OCI-LY7 (cell line): ENCODE data around the gene TBC1D1. TPM values are rescaled to one million over a fixed set of nuclear protein-coding genes. Genes with fewer than 3 reads are reported as not detected.

ENCODE experiments used
- BruUV-seq: library from RNA; stranded (reverse); fragments of 400-500 nt; replicated peaks from 2 replicates; lab custom pipeline; 2021; lab: Mats Ljungman, UMichigan
- CTCF ChIA-PET: fragments of 300-600 bp; sonication (Branson Sonifier 250); formaldehyde crosslinking; loops from one replicate; lab custom pipeline; 2022; ENCODE audit warnings: antibody characterized with exemption; ENCODE audit not compliant: unreplicated experiment; lab: Charles Lee
- POLR2A ChIA-PET: fragments of 300-600 bp; sonication (Branson Sonifier 250); formaldehyde crosslinking; loops from one replicate; lab custom pipeline; 2022; ENCODE audit warnings: antibody characterized with exemption; lab: Charles Lee
- DNase-seq: peaks from one replicate; pipeline ENCODE4 v3.0.0-alpha.2; 2015; ENCODE audit warnings: low spot score
- H2AFZ ChIP-seq: fragments of 200-600 bp; sonication (generic), shearing (Covaris generic); 2 replicates; pipeline ENCODE4 v1.6.1; 2014; ENCODE audit warnings: mild to moderate bottlenecking, antibody characterized with exemption, low read length, moderate library complexity
- H3K27ac ChIP-seq: fragments of 200-600 bp; sonication (generic); 2 replicates; pipeline ENCODE4 v1.5.1; 2014; ENCODE audit warnings: mixed run types, low read depth, mild to moderate bottlenecking, moderate library complexity, low read length, inconsistent platforms; ENCODE audit not compliant: poor library complexity, severe bottlenecking
- H3K36me3 ChIP-seq: fragments of 200-600 bp; sonication (generic); 2 replicates; pipeline ENCODE4 v1.6.1; 2014; ENCODE audit warnings: mild to moderate bottlenecking, antibody characterized with exemption, low read length, moderate library complexity, mixed read lengths; ENCODE audit not compliant: insufficient read depth
- H3K4me1 ChIP-seq: fragments of 200-600 bp; sonication (generic); 2 replicates; pipeline ENCODE4 v1.5.1; 2014; ENCODE audit warnings: mild to moderate bottlenecking, low read length; ENCODE audit not compliant: insufficient read depth, poor library complexity, severe bottlenecking
- H3K4me2 ChIP-seq: fragments of 200-600 bp; sonication (generic); 2 replicates; pipeline ENCODE4 v1.6.1; 2014; ENCODE audit warnings: mild to moderate bottlenecking, low read length
- H3K4me3 ChIP-seq: fragments of 200-600 bp; sonication (generic); 2 replicates; pipeline ENCODE4 v1.5.1; 2014; ENCODE audit warnings: mild to moderate bottlenecking, low read depth, low read length; ENCODE audit not compliant: poor library complexity, severe bottlenecking
- H3K79me2 ChIP-seq: fragments of 200-600 bp; sonication (generic); 2 replicates; pipeline ENCODE4 v1.6.1; 2016; ENCODE audit warnings: low read depth, mild to moderate bottlenecking, low read length, moderate library complexity, mixed read lengths; ENCODE audit not compliant: insufficient read depth
- H3K9me2 ChIP-seq: fragments of 200-600 bp; sonication (generic); 2 replicates; pipeline ENCODE4 v1.6.1; 2016; ENCODE audit warnings: mild to moderate bottlenecking, low read length, mixed read lengths; ENCODE audit not compliant: insufficient read depth
- H3K9me3 ChIP-seq: fragments of 200-600 bp; sonication (generic); 2 replicates; pipeline ENCODE4 v1.6.1; 2014; ENCODE audit warnings: mild to moderate bottlenecking, mixed run types, low read length, mixed read lengths
- H4K20me1 ChIP-seq: fragments of 200-600 bp; sonication (generic); 2 replicates; pipeline ENCODE4 v1.6.1; 2014; ENCODE audit warnings: mild to moderate bottlenecking, antibody characterized with exemption, low read length, moderate library complexity, mixed read lengths; ENCODE audit not compliant: insufficient read depth
- EZH2phosphoT487 ChIP-seq: fragments of 200-600 bp; sonication (generic); IDR thresholded peaks from 2 replicates; pipeline ENCODE4 v1.6.1; 2018; ENCODE audit warnings: low read depth, borderline replicate concordance, mild to moderate bottlenecking, mixed run types, antibody characterized with exemption, low read length, moderate library complexity, mixed read lengths
- intact Hi-C: fragments of 100-400 bp; cut with micrococcal nuclease; formaldehyde crosslinking; loops from one replicate; pipeline ENCODE4 v1.10.0; 2022; ENCODE audit not compliant: unreplicated experiment
- total RNA-seq, 2 experiments: library from RNA; depleted of rRNA in 1 of 2; stranded (reverse); fragments of >200 nt in 1 of 2; shearing (Covaris generic) in 1 of 2; gene quantifications; 2 replicates each; pipeline ENCODE4 v1.2.3, GENCODE V29; 2014 to 2022
- TF ChIP-seq, protein P1 (sequence below): fragments of 200-600 bp; sonication (generic); conservative IDR thresholded peaks from 2 replicates; pipeline ENCODE4 v1.5.1; 2014; ENCODE audit warnings: mild to moderate bottlenecking, antibody characterized with exemption, low read length, moderate library complexity, mixed read lengths

The TBC1D1 gene
- total RNA-seq, 2 experiments from 2014 or later, result 539 to 545 TPM

DNA sequence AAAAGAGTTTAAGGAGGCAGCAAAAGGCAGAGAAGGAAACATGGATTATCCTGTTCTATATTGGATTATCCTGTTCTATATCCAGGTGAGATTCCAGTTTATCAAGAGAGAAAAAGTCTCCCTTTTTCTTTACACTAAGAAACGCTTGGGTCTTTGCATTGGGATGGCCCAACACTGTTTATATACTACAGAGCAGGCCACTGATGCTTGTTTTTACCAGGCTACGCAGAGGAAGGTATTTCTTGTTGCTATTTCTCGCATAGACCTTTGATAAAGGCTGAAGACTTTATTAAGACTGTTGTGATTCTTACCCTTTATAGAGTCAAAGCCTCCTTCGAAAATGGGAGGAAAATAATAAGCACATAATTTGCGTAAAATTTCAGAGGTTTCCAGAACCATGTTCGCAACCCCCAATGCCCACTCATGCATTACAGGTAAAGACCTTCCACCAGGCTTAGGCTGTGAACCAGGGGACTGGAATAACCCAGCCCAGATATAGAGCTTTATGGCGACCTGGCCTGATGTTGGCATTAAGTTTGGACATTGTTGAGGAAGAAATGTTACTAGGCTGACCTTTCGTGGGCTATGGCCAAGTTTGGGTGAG, 287.6 kb downstream of the TBC1D1 start:
- TF ChIP-seq EZH2phosphoT487, result no peak
- TF ChIP-seq, protein P1, sequence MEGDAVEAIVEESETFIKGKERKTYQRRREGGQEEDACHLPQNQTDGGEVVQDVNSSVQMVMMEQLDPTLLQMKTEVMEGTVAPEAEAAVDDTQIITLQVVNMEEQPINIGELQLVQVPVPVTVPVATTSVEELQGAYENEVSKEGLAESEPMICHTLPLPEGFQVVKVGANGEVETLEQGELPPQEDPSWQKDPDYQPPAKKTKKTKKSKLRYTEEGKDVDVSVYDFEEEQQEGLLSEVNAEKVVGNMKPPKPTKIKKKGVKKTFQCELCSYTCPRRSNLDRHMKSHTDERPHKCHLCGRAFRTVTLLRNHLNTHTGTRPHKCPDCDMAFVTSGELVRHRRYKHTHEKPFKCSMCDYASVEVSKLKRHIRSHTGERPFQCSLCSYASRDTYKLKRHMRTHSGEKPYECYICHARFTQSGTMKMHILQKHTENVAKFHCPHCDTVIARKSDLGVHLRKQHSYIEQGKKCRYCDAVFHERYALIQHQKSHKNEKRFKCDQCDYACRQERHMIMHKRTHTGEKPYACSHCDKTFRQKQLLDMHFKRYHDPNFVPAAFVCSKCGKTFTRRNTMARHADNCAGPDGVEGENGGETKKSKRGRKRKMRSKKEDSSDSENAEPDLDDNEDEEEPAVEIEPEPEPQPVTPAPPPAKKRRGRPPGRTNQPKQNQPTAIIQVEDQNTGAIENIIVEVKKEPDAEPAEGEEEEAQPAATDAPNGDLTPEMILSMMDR, result no peak
- Histone ChIP-seq H3K9me3 (no peaks in the 10 kb centered on the region), H3K27ac (no peak overlapping the region), H2AFZ (no peak overlapping the region), H3K36me3 (no peaks in the 10 kb centered on the region), H3K9me2 (no peaks in the 10 kb centered on the region), H3K4me3 (no peak overlapping the region), H3K4me1 (no peaks in the 10 kb centered on the region), H4K20me1 (no peaks in the 10 kb centered on the region), H3K4me2 (no peak overlapping the region), H3K79me2 (no peaks in the 10 kb centered on the region)
- intact Hi-C loops, result loop anchor here (5.0 to 10.0 kb wide), 2 partner anchors 139 to 374 kb away; no protein-coding TSS in a partner anchor
- CTCF ChIA-PET, result no interaction called here
- DNase-seq, result no peak
- BruUV-seq, result no TSS peak
- POLR2A ChIA-PET, result no interaction called here

DNA sequence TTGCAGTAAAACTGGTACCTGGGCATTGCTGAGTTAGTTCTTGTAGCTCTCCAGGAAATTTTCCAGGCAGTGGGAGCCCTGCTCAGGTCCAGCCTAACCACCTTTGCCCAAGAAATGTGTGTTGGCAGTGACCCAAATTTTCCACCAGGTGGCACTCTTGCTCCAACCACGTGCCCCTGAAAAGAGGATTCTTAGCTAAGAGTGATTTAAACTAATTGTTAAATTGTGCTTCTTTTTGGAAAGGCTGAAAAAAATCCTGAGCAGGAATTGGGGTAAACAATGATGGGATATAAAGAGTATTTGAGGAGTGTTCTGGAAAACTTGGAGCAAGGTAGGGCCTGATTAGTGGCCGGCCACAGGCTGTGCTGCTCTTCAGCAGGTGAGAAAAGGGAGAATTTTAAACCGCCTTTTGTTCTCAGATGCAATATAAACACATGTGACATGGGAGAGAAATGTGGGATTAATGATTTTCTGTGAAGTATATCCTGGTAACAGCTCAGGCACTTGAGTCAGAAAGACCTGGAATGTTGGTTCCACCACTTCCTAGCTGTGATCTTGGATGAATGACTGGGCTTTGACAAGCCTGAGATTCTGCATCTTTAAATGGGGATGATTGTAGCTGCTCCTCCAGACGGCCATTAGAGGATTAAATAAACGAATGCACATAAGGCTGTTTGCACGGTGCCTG, 288.9 kb downstream of the TBC1D1 start:
- no peaks in the 10 kb centered on the region for H3K9me2 ChIP-seq
- intact Hi-C loops, result loop anchor here (1.0 to 10.0 kb wide), 4 partner anchors 137 to 551 kb away; no protein-coding TSS in a partner anchor
- DNase-seq, result peak; percentile 60
- H3K27ac ChIP-seq, result no peak overlapping the region
- no peaks in the 10 kb centered on the region for H4K20me1 ChIP-seq
- H3K4me2 ChIP-seq, result no peak overlapping the region
- POLR2A ChIA-PET, result interaction anchor here (0.7 kb wide), 1 partner anchor 739 kb away, joined by 3 read pairs; no protein-coding TSS in a partner anchor
- H3K4me1 ChIP-seq, result no peaks in the 10 kb centered on the region
- BruUV-seq, result no TSS peak
- H3K36me3 ChIP-seq, result no peaks in the 10 kb centered on the region
- H3K9me3 ChIP-seq, result no peaks in the 10 kb centered on the region
- TF ChIP-seq, protein P1, result peak; percentile 98
- no peak for TF ChIP-seq EZH2phosphoT487
- H3K4me3 ChIP-seq, result no peak overlapping the region
- CTCF ChIA-PET, result interaction anchor here (0.6 to 1.5 kb wide), 2 partner anchors 497 to 736 kb away, joined by 3 read pairs; no protein-coding TSS in a partner anchor
- no peaks in the 10 kb centered on the region for H3K79me2 ChIP-seq
- H2AFZ ChIP-seq, result no peak overlapping the region
